Stimulated activated CD8-positive, alpha-beta memory T cell treated with anti-CD3 and anti-CD28 coated beads, Interleukin-4, amount 100 ng/mL, for 1 hour (primary cell): Measurements from ENCODE around the gene ME3.

ENCODE experiments used
- DNase-seq, 2 donors: peaks; one replicate each; pipeline ENCODE4 v3.0.0-alpha.2; 2020; ENCODE audit warnings: low read depth in 2 of 2, low spot score in 1 of 2

Gene ME3

GRCh38 chr11:86672007-86672621 is at the start of gene ME3:
Gene ME3 (minus strand): TSS chr11:86672616.
- no peak for DNase-seq

DNA sequence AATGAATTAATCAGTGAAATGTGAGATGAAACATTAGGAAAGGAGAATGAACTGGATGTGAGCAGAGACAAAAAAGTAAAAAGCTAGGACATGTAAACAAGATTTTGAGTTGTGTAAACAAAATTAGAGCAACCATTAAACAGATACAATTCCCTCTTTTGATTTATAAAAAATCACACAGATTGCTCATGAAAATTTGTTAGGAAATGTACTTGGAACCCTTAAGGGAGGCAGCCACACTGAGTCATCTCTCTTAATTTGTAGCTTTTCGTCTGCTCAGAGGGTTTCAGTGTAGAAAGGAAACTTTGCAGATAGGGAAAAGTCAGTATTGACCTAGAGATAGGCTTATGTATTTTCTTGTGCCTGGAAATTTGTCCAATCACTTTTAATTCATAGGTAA is 49.6 kb upstream of the ME3 start:
- no peak for DNase-seq

DNA sequence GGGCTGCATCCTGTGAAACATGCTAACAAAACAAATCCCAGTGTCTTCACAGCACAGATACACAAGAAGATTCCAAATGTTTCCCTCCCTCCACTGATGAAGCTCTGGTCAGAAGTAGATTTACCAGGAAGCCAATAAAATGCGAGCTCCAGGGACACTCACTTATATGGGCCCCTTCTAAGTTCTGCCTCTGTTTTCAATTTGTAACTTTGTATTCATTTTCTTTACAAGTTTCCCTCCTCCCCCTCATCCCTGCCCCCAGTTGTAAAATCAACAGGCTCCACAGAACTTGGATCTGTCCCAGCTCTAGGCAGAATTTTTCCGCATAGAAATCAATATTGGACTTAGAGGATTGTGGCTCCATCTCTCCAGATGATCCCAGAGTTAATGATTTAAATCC is 48.1 kb upstream of the ME3 start:
- DNase-seq: no peak

- no peak for DNase-seq
These were observed 47.5 kb upstream of the ME3 start for GRCh38 chr11:86719781-86720463.

- no peak for DNase-seq
These were observed 46.6 kb upstream of the ME3 start for GRCh38 chr11:86718999-86719398.

DNA sequence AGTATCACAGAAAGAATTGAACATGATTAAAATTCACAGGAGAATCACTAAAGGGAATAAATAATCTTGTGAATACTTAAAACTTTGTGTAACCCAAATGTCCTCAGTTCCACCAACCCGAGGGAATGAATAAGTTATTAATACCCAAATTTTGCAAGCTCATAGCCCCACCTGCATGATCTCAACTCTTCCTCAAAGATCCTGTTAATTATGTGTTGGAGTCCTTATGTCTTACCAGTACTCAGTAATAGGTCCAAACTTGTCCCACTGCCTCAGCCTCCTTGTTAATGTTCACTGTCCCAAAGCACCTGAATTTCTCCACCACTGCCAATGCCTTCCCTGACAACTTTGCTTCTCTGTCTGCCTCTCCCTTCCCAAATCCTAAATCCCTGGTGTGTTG is 46.1 kb upstream of the ME3 start:
- no peak for DNase-seq

DNA sequence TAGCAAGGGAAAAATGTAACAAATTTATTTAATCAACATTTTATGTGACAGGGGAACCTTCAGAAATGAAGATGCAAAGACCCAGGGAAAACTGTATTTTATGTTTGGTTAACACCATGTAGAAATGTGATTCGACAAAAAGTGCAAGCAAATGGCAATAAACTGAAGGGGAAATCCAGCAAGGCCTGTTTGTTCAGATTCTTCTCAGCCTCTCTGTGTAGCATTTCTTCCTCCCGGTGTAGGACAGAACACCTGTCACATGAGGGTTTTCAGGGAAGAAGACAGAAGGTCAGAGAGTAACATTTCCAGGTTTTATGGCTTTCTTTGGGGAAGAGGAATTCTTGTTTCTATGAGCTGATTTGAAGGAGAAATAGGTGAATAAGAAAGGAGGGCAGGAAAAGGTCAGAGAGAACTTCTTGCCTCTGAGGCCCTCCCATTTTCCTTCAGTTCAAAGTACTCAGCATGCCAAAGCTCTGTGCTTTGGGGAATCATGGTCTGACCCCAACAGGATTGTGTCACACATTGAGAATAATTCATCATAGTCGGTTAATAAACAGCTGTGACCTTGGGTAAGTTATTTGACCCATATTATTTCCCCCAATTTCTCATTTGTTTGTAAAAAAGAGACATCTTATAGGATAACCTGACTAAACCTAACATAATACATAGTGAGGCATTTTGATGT is 45.5 kb upstream of the ME3 start:
- DNase-seq: no peak

- DNase-seq: no peak
These were observed 43.2 kb upstream of the ME3 start for GRCh38 chr11:86715611-86716010.

GRCh38 chr11:86713552-86713951 is 41.1 kb upstream of the ME3 start:
- no peak for DNase-seq

- DNase-seq: no peak
These were observed 38.5 kb upstream of the ME3 start for GRCh38 chr11:86710936-86711335.

DNA sequence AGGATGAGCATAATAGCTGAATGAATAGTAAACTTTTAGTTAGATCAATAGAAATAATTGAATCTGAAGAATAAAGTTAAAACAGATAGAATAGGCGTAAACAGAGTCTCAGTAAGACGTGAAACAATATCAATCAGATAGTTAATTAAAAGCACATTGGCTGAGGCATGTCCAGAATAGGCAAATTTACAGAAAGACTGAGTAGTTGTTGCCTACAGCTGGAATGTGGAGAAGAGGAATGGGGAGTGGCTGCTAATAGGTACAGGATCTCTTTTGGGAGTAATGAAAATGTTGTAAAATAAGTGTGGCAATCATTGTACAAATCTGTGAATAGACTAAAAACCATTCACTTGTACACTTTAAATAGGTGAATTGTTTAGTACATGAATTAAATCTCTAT is 36.3 kb upstream of the ME3 start:
- DNase-seq: no peak

DNA sequence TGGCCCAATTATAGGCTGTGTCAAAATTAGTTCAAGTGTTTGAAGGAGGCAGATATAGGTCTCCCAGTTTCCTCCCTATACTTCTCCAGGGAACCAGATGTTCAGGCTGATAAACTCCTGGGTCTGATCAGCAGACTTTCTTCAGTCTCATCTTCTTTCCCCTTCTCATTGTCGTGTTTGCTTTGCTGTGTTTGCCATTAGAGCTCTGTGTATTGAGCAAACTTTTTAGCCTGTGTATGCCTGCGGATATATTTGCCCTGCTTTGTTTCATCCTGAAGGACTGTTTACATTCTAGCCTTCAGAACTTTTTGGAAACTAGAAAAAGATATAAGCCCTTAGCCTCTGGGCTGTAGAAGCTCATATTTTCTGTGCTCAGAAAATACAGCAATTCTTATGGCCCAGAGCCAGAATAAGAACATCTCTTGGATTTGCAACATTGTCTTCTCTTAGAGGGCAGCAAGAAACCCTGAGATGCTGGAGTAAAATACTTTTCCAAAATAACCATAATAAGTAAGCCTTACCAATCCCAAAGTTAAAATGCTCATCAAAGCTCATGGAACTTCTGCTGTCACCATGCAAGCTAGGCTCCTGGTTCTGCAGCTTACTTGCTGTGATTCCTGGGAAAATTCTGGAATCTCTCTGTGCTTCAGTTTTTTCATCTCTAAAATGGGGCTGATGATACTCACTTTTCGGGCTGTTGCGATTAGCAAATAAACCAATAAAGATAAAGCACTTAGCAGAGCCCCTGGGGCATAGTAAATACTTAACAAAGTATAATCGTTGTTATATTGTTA is 34.1 kb upstream of the ME3 start:
- no peak for DNase-seq

DNA sequence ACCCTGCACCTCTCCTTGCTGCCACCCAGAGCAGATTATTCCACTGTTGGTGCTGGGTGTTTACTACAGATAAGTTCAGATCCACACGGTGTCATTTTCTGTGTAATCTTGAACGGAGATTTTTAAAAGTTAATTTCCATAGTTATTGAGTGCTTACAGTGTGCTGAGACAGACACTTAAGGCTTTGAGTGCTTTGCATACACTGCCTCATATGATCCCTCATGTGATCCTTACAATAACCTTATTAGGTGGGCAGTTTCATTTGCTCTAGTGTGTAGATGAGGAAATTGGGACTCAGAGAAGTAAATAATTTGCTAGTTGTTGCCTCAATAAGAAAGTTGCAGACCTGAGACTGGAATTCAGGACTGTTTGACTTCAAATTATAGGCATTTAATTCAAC is 32.3 kb upstream of the ME3 start:
- no peak for DNase-seq

- DNase-seq: no peak
These were observed 31.6 kb upstream of the ME3 start for GRCh38 chr11:86703987-86704386.

DNA sequence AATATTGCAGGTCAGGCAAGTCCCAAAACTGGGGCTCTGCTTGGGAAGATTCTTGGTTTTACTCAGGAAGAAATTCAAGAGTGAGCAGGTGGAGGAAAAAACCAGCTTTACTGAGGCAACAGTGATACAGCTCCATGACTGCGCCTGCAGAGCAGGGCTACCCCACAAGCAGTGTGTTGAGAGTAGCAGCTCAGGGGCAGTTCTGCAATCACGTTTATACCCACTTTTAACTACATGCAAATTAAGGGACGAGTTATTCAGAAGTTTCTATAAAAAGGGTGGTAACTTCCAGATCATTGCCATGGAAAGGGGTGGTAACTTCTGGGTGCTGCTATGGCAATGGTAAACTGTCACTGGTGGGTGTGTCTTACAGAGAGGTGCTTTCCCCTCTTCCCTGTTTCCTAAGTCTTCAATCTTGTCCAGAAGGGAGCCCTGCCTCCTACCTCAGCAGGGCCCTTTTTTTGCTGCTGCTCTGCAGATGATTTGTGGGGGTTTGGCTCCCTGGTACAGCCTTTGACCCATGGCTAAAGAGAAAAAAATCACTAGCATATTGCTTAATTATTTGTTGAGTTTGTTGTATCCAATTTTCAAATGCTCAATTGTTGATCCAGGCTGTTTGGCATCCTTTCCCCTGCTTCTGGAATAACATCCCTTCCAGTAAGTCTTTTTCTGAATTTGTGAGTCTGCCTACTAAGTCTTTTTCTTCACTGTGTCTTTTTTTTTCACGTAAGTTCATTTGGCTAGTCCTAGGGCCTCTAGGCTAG is 30.0 kb upstream of the ME3 start:
- no peak for DNase-seq

- DNase-seq: no peak
These were observed 26.8 kb upstream of the ME3 start for GRCh38 chr11:86699040-86699791.

DNA sequence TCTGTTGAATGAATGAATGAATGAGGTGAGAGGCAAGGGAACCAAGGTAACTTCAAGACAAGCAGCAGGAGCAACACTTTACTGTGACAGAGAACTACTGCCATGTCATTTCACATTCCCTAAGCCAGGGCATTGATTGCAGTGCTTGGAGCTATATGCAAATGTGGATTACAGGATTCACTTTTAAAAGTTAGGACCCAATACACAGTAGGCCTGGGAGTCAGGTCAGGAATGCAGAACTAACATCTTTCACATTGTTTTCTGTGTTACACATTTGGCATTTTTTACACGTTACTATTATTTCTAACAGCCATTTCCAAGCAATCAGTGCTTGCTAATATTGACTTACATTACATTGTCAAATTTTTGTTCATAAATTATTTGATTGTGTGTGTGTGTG is 26.2 kb upstream of the ME3 start:
- no peak for DNase-seq

DNA sequence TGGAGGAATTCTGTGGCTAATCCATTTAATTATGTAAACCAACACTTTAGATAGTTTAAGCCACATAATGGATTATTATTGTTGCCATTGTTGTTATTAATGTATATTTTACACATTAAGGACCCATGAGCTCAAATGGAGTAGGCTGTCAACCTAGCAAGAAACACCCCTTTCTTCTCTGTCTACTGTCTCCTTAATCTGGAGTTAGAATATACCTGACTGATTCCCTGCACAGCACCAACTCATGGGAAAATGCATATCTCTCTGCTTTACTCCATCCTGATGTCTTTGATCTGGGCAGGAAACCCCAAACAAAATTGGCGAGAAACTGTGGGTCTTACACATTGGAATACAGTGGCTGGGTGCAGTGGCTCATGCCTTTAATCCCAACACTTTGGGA is 24.0 kb upstream of the ME3 start:
- DNase-seq: no peak

GRCh38 chr11:86696004-86696403 is 23.6 kb upstream of the ME3 start:
- no peak for DNase-seq

DNA sequence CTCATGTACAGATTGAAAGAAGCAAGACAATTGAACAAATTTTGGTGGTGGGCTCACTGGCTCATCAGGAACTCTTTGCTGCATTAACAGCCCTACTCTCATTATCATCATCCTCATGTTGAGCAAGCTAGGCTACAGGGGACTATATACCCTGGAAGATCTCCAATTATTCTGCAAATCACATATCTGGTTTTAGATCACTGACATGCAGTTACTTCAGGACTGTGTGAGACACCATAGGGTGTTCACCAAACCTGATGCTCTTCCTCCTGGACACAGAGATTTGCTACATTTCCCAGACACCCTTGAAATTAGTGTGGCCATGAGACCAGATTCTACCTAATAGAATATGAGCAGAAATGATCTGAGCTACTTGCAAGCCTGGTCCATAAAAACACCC is 23.0 kb upstream of the ME3 start:
- no peak for DNase-seq
